H1 (cell line): ENCODE results near the gene RTCB. TPM values are rescaled to one million over a fixed set of nuclear protein-coding genes. Genes with fewer than 3 reads are reported as not detected.

Experiments
- GABPA ChIP-seq: IDR thresholded peaks from 2 replicates; pipeline ENCODE4 v1.6.1; 2011; ENCODE audit warnings: mild to moderate bottlenecking, low read length, moderate library complexity, borderline replicate concordance; ENCODE audit not compliant: insufficient read depth
- PHF8 ChIP-seq: fragments of 200-600 bp; sonication (generic); conservative IDR thresholded peaks from 2 replicates; pipeline ENCODE4 v1.7.1; 2012; ENCODE audit warnings: low read depth, mild to moderate bottlenecking, inconsistent platforms, low read length, moderate library complexity
- RNF2 ChIP-seq: fragments of 200-900, 300-1000 bp; sonication (generic); IDR thresholded peaks from 2 replicates; pipeline ENCODE4 v1.7.1; 2016; ENCODE audit warnings: borderline replicate concordance, low read depth, mild to moderate bottlenecking, antibody characterized with exemption, low read length; ENCODE audit not compliant: poor library complexity, severe bottlenecking; ENCODE audit errors: missing control alignments
- polyA plus RNA-seq, 7 experiments: library from polyadenylated mRNA; depleted of rRNA in 3 of 7; stranded (reverse) in 5 of 7; unstranded in 2 of 7; fragments of >200 nt in 5 of 7; fragments of 200-250 nt in 2 of 7; gene quantifications; 1 replicate in 5 of 7; 2 replicates in 1 of 7; 4 replicates in 1 of 7; pipeline versions ENCODE4 v1.2.1 to v1.2.3, GENCODE V29; 2011 to 2013; ENCODE audit warnings: missing spikeins in 2 of 7, mixed read lengths in 2 of 7
- total RNA-seq: library from RNA; stranded (reverse); fragmentation: NEBNext Ultra II Directional; extraction: Animal tissue kit (Norgen Biotek cat#: 25700); gene quantifications from 2 replicates; pipeline ENCODE4 v1.2.1, GENCODE V29; 2021

The RTCB gene
- total and polyA plus RNA-seq, 2 of the 8 experiments (the other 6 are each of a cell fraction or from before 2014, with no cell fraction given): 104 to 114 TPM

GRCh38 chr22:32401486-32401885, 10.6 kb downstream of the RTCB start (continued):
- no peak for TF ChIP-seq RNF2
- TF ChIP-seq PHF8: no peak
- no peak for TF ChIP-seq GABPA
- TF ChIP-seq, all 59 proteins: peak for 0
